Measurements from ENCODE around the gene ZNRF2.

Gene ZNRF2

DNA sequence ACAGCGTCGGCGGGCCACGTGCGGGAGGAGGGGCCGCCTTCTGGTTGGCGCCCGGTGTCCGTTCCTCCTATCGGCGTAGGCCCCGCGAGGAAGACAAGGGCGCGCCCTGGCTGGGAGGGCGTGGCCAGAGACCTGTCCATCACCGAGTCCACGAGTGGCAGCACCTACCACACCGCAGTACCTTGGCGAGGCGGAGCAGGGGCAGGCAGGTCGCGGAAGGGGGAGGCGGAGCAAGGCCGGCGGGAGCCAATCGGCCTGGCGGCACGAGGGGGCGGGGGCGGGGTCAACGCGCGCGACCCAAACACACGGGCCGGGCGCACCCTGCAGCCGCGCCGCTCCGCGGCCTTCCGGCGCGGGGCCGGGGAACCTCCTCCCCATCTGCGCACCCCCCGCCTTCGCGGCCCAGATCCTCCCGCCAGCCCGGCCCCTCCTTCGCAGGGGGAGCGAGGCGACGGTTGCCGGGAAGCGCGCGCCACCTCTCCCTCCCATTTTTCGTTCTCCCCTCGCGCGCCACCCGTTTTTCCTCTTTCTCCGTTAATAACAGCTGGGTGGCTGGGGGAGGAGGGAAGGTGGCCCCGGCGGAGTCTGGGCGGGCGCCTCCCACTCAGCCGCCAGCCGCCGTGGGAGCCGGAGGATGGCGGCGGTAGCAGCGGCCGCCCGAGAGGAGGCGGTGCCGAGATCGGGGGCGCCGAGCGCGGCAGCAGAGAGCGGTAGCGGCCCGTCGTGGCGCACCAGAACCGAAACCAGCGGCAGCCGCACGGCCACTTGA lies at the start of gene ZNRF2:
ZNRF2 (plus strand) TSS at position 300 of the 769 bp plus-strand sequence. CDS start 761 bp downstream, outside the sequence.
- DNase-seq: peak; percentile 96

DNA sequence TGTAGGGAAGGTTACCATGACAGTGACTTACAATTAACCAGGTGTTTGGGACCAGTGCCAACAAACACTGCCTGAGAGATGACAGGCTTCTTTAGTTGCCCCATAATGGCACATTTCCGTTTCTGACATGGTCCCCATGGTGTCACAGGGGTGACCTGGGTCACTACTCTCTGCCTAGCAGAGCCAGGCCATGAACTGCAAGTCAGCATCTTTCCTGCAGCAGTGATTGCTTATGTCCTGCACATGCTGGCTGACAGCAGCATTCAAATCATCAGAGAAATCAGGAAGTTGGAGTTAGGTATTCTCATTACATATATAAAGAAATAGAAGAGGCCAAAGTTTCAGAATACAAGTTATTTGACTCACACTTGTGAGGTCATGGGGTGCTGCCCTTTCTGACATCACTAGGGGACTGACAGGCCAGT lies 47.1 kb upstream of the ZNRF2 start:
- DNase-seq: no peak

DNA sequence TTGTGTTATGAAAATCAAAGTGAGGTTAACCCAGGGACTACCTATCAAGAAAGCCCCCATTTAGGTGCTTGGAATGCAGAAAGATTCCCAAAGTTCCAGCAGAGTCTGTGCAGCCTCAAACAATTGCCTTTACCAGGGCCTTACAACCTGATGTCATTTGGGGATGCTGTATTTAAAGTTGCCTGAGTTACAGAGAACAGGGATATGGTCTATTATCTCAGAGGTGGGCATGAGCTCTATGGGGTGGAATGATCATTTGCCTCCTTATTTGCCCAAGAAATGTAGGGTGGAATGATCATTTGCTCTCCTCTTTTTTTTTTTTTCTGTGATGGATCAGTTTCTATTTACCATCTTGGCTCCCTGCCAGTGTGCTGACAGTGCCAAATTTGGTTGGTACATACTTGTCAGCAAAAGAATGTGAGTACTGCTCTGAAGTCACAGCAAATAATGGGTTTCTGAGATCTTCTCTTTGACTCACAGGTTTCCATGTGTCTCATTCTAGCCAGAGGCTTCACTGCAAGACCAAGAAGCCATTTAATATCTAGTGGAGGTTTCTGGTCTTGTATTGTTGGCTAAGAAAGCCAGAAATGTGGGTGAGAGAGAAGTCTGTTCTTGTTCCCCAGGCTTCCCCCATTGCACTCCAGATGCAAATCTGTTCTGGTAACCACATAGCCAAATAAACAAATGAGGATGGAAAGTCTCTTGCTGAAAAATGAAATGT lies 45.5 kb upstream of the ZNRF2 start:
- peak; percentile 41 for DNase-seq

DNA sequence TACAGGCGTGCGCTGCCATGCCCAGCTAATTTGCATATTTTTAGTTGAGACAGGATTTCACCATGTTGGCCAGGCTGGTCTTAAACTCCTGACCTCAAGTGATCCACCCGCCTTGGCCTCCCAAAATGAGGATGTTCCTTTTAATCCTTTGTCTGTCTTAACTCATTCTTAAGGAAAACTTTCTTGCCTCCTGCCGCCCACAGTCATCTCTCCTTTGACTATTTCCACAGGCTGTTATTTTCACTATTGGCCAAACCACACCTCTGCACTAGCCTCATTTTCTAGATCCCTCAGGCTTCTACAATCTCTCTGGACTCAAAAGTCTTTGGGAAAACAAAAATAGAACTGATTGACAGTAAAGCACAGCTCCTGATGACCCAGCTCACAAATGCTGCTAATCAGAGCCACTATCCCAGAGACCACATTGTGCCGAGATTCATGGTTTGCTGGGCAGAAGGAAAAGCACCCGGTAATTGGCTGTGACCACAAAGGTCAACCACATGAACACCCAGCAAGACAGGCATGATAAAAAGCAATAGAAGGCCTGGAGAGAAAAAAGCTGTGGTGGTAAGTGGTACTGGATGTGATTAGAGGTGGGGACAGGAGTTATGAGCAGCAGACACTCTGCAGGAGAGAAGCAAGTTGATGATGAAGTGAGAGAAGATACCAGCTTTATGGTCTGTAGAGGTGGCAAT lies 44.1 kb upstream of the ZNRF2 start:
- peak; percentile 15 for DNase-seq

DNA sequence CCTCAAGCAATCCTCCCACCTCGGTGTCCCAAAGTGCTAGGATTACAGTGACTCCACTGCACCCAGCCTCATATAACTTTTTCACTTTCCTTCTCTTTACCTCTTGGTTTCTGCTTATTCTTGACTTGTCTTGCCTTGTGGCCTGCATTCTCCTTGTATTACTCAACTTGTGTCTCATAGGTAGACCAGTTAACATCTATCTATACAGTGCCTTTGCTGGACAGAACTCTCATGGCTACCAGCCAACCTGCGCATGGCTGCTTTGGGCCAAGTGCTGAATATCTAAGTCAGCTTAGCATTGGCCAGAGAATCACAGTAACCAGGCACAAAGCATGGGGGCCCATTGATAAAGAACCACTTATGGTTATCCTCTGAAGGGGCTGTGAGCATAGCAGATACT lies 42.6 kb upstream of the ZNRF2 start:
- DNase-seq: no peak

DNA sequence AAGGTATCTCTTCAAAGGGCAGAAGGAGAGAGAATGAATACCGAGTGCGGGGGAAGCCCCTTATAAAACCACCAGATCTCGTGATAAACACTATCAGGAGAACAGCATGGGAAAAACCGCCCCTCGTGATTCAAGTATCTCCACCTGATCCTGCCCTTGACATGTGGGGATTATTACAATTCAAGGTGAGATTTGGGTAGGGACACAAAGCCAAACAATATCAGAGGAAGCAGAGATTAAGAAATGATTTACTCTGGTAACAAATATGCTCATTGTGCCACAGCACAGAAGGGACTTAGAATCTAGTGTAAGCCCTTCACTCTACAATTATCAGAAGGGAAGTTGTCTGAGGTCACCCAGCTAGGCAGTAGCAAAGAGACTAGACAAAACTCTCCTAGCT lies 40.1 kb upstream of the ZNRF2 start:
- no peak for DNase-seq

DNA sequence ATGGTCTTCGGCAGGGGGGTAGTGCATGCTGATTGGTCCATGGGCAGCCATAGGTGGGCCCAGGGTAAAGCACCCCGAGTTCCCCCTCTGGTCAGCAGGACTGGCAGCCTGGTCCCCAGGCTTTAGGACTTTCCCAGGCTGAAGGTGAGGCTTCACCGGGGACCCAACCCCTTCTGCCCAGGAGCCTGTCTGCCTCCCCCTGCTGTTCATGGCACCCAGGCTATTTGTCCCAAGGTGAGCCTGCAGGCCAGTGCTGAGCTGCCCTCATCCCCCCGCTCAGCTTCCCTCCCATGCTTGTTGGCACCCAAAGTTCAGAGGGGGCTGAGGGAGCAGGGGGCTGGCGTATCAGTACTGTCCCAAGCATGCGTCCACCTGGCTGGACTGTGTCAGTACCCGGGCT lies 38.5 kb upstream of the ZNRF2 start:
- DNase-seq: no peak

DNA sequence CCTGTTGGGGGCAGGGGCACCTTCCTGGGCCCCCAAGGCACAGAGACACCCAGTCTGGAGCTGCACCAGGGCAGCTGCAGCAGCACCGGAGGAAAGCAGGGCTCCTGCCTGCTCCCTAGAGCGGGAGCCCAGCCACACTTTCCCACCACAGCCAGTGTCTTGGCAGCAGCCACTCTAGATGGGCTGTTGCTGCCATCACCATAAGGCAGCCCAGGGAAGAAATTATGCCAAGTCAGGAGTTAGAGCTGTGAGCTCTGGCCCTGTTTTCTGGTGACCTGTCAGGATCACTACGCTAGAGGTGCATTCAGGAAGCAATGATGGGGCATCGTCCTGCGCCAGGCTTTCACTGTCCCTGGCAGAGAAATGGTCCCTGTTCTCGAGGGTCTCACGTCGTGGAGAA lies 38.0 kb upstream of the ZNRF2 start:
- DNase-seq: no peak

DNA sequence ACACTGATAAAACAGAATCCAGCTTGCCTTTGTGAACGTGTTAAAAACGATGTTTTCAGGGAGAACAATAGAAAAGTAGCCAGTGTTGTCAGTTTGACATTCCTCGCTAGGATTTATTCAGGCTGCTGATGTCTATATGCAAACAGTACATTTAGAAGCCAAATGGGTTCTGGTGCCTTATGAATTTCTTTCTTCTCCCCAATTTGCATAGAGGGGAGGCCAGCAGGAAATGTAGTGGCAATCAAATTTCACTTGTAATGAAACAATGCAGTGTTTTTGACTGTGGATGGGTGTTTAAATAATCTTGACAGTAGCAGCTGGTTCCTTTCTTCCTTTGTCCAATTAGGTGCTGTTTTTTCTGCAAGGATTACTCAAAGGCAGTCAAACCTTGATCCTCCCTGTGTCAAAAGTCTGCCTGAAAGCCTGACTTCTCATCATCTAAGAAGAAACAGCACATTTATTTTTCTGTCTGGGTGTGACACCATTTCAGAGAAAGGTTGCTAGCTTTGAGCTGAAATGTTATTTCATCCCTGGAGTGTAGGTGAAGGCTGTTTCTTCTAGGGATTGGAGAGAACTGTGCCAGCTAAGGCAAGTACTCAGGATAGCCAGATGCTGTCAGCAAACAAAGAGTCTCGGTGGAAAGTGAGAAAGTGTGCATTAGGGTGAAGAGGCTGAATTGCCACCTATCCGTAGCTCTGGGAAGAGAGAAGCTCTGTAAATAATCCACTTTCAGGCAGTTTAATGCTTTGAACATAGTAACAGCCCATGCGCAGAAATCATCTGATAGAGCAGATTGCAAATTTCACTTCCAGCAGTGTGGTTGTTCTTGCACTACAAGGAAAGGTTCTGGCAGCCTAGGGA lies 36.6 kb upstream of the ZNRF2 start:
- DNase-seq: no peak

DNA sequence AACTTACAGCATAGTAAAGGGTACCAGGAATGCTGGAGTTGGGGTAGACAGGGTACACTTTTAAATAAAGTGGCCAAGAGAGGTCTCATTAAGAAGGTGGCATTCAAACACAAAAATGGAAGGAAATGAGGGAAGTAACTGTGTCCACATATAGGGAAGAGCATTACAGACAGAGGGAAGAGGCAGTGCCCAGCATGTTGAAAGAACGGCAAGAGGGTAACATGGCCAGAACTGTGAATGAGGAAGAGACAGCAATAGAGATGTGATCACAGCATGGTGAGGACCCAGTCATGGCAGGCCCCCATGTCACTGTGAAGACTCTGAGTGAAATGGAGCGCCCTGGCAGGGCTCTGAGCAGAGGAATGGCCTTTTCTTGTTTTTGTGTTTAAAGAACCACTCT lies 35.1 kb upstream of the ZNRF2 start:
- no peak for DNase-seq

DNA sequence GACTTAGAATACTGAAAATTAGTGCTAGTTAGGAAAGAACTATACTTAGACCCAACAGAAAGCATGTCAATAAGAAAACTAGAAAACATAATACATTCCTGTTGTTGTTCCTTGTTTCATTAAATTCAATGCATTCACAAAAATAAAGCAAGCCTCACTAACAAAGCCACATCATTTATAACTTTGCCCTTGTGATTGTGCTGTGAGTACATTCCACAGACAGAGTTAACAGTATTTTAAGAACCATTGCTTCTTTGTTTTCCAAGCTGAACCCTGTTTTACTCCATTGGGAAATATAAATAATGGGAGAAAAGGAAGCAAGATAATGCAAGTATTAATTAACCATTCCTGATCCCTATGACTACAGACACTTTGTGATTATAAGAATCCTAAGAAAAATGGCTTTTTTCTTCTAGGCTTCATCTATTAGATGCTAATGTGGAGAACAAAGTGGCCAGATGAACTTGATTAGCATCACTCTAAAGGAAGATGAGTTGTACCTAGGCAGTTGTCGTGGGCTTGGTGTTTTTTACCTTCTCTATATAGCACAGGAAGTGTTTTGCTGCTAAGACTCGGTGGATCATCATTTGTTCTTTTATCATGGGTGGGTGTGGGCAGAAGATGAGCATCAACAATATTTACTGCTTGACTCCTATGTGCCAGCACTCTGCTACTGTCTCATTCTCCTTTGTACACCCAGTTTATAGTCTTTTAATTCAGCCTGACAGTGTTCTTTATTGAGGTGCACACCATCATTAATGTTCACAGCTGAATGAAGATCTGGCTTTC lies 34.2 kb upstream of the ZNRF2 start:
- no peak for DNase-seq

DNA sequence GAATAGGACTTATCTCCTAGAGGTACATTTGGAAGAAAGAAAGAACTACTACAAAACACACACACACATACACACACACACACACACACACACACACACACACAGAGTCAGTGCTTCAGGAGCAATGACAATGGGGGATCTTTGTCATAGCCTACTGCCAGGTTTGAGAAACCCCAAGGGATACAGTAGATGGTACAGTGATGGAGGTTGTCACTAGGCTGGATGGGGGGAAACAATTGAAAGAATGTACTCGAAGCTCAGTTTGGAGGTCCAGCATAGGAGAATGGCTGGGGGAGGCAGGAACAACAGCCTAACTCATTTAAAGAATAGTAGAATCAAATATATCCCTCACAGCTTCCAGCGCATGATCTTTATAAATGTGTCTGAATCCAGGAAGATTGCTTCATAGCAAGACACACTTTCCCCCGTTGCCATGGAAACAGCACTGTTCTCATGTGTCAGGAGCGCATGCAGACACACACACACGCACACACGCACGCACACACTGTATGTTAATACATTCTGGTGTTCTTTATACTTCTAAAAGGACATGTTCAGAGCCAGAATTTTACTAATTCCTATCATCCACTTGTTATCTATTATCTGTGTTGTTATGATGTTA lies 32.6 kb upstream of the ZNRF2 start:
- peak; percentile 21 for DNase-seq

DNA sequence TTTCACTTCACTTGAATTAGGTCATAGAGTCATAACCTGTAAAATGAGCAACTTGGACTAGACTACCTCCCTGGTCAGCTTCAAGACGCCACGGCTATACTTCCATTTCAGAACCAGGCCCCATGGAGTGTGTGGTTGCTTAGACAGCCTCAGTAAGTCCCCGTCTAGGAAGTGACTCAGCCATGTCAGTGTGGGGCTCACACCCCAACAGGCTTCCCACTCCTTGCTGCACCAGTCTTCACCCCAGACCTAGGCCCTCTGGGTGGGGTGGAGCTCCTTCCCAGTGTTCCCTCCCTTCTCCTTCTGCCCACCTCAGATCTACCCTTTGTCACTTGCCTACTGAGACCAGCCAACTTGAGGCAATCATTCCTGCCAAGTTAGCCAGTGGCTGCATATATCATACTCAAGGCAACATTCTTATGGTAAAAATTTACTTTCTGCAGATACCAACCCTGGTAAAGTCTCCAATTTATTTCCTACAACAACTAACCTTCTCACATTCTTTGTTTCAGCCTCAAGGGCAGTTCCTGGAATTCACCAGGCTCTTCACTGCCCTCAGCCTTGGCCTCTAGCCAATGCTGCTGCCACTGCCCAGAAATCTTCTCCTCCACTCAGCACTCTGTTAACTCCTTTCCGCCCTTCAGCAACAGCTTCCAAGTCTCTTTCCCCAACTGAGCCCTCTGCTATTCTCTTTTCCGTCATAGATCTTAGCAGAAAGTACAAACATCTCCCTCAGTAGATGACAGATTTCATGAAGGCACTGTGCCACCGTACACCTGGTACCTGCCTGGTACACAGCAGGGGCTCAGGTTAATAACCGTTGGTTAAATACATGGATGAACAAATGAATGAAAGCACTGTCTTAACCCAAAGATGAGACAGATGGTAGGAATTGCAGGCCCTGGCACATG lies 31.3 kb upstream of the ZNRF2 start:
- DNase-seq: no peak

DNA sequence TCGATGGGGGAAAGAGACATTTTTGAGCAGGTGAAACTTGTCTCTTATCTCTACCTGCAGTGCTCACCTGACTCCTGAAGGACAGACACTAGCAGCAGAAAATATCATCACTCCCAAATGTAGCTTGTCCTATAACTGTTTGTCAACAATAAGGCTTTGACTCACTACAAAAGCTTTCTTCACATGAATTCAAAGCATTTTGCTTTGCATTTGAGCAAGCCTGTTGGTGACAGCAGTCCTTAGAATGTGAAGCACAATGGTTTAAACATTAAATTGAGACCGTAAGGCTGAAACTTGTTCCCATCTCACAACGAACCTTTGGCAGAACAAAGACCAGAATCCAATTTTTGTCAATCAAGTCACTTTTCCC lies 30.6 kb upstream of the ZNRF2 start:
- no peak for DNase-seq

DNA sequence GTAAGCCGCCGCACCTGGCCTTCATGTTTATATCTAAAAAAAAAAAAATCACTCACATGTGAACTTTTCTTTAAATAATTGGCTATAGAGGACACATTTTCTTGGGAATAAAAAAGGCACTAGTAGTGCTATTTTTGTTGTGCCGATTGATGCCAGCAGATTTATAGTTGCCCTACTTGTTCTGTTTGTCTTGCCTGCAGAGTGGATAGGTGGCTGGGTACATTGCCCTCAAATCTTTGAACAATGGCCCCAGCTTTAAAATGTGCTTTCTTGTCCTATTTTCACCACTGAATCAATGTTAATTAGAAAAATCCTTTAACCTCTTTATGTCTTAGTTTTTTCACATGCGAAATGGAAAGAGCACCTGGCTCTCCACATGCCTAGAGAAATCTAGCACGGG lies 30.1 kb upstream of the ZNRF2 start:
- no peak for DNase-seq

DNA sequence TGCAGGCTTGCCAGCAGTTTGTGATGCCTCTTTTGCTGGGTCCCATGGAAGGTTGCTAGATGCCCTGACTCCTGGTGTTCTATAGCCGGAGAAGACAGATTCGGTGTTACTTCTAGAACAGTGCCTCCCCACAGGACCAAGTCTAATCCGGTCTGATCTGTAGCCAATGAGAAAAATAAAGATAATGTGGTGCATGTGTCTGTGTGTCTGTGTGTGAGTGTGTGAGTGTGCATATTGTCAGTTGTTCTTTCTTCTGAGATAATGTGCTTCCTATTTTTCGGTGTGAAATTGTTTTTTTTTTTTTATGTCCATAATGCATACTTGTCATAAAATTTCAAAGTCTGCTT lies 29.7 kb upstream of the ZNRF2 start:
- no peak for DNase-seq

DNA sequence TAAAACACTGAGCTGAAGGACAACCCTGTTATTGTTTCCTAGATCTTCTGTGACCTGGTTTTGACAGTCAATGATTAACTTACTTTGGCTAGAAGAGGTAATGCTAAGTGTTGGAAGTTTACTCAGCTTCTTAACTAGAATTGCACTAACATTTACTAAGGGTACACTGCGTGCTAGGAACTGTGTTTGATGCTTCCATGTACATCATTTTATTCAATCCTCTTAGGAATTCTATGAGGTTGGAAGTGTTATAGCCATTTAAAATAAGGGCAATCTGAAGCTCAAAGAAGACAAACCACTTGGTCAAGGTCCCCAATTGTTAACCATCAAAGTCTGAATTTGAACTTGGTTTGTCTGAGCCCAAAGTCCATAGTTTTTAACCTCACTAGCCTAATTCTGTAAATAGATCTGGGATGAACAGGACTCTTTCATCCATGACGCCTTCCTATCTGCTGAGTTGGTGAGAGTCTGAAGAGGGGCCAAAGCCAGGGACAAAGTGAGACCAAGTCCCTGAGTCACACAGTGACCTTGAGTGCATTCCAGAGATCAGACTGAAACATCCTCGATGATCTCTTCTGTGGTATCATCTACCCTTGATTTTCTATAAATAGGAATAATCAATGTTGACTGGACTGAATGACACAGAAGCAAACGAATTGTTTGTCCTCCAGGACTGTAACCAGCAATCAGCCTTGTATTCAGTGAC lies 29.2 kb upstream of the ZNRF2 start:
- no peak for DNase-seq

DNA sequence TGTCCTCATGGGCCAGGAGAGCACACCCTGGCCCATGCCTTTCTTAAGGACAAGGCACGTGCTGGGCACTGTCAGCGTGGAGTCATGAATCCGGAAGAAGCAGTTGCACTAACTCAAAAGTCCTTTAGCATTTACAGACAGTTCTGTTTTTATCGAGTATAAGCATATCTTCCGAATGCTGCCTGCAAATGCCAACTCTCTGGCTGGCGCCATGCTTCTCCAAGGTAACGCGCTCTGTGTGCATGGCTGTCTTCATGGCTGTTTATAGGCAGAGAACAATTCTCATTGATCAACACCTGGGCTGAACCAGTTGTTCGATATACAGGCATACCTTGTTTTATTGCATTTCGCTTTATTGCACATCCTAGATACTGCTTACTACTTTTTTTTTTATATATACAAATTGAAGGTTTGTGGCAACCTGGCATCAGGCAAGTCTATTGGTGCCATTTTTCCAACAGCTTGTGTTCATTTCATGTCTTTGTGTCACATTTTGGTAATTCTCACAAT lies 28.0 kb upstream of the ZNRF2 start:
- no peak for DNase-seq

DNA sequence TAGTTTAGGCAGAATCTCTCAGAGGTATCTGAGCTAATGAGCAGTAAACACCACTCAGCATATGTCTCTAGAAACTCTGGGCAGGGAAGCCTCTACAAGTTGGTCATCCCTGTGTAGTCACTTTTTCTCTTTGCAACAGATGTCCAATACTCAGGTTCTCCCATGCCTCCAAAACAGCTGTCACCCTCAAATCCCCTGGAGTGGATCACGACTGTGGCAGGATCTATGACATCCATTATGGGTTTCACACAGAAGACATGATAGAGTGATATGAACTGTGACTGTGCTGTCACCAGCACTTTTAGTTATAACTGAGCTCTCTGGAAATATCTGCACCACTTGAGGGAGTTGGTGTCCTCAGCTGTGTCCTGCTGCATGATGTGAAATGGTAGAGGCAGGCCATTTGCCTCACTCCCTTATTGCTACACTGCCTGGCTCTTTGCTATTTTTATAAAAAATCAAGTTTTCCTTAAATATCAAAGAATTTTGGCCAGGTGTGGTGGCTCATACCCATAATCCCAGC lies 24.1 kb upstream of the ZNRF2 start:
- DNase-seq: no peak
